Occipital lobe (tissue), 2 donors: ENCODE measurements around the gene LRRC2. TPM values are rescaled to one million over a fixed set of nuclear protein-coding genes. Genes with fewer than 3 reads are reported as not detected.
"Not testable (repeated sequence)": the region's sequence is repeated elsewhere in the genome, so short reads cannot be mapped to it uniquely, and the experiment has no call there.

Experiments
- DNase-seq: peaks from one replicate; lab custom pipeline; 2025; lab: John Stamatoyannopoulos, UW
- total RNA-seq: library from RNA; depleted of rRNA; stranded (reverse); fragments of >200 nt; gene quantifications from one replicate; pipeline ENCODE4 v1.2.3, GENCODE V29; 2014

The LRRC2 gene
- total RNA-seq, 1 donor from 2014 or later, result 7.8 TPM

- no peak for DNase-seq
Observed at GRCh38 chr3:46535746-46536145, 30.4 kb downstream of the LRRC2 start.

GRCh38 chr3:46533091-46533490 lies 33.0 kb downstream of the LRRC2 start:
- no peak for DNase-seq

GRCh38 chr3:46527239-46527638 lies 38.9 kb downstream of the LRRC2 start:
- no peak for DNase-seq

GRCh38 chr3:46524832-46525231 lies 41.3 kb downstream of the LRRC2 start:
- no peak for DNase-seq

GRCh38 chr3:46524008-46524407 lies 42.1 kb downstream of the LRRC2 start:
- DNase-seq, result no peak

GRCh38 chr3:46523556-46523955 lies 42.5 kb downstream of the LRRC2 start:
- DNase-seq, result no peak

- not testable (repeated sequence) for DNase-seq
Observed at GRCh38 chr3:46522201-46522600, 43.9 kb downstream of the LRRC2 start.

- no peak for DNase-seq
Observed at GRCh38 chr3:46521096-46521495, 45.0 kb downstream of the LRRC2 start.

- DNase-seq, result no peak
Observed at GRCh38 chr3:46520531-46520930, 45.6 kb downstream of the LRRC2 start.

- no peak for DNase-seq
Observed at GRCh38 chr3:46519952-46520351, 46.1 kb downstream of the LRRC2 start.

GRCh38 chr3:46517784-46518181 lies 48.3 kb downstream of the LRRC2 start:
- DNase-seq, result no peak

GRCh38 chr3:46517016-46517783 lies 48.9 kb downstream of the LRRC2 start:
- DNase-seq, result no peak

- DNase-seq, result no peak
Observed at GRCh38 chr3:46516521-46516920, 49.6 kb downstream of the LRRC2 start.

- DNase-seq, result no peak
Observed at GRCh38 chr3:46512191-46512749, 53.8 kb downstream of the LRRC2 start.

GRCh38 chr3:46509661-46510187 lies 56.4 kb downstream of the LRRC2 start:
- no peak for DNase-seq

GRCh38 chr3:46508850-46509591 lies 57.1 kb downstream of the LRRC2 start:
- no peak for DNase-seq

GRCh38 chr3:46506526-46506925 lies 59.6 kb downstream of the LRRC2 start:
- no peak for DNase-seq

GRCh38 chr3:46505953-46506352 lies 60.1 kb downstream of the LRRC2 start:
- DNase-seq, result no peak

GRCh38 chr3:46504789-46505188 lies 61.3 kb downstream of the LRRC2 start:
- DNase-seq, result no peak

GRCh38 chr3:46503200-46503874 lies 62.8 kb downstream of the LRRC2 start:
- no peak for DNase-seq

GRCh38 chr3:46501702-46502101 lies 64.4 kb downstream of the LRRC2 start:
- no peak for DNase-seq
